ENCODE data around the gene SPATA18.

Gene SPATA18

GRCh38 chr4:52049266-52049665 is 1.8 kb upstream of the SPATA18 start:
- TF ChIP-seq, protein P1, sequence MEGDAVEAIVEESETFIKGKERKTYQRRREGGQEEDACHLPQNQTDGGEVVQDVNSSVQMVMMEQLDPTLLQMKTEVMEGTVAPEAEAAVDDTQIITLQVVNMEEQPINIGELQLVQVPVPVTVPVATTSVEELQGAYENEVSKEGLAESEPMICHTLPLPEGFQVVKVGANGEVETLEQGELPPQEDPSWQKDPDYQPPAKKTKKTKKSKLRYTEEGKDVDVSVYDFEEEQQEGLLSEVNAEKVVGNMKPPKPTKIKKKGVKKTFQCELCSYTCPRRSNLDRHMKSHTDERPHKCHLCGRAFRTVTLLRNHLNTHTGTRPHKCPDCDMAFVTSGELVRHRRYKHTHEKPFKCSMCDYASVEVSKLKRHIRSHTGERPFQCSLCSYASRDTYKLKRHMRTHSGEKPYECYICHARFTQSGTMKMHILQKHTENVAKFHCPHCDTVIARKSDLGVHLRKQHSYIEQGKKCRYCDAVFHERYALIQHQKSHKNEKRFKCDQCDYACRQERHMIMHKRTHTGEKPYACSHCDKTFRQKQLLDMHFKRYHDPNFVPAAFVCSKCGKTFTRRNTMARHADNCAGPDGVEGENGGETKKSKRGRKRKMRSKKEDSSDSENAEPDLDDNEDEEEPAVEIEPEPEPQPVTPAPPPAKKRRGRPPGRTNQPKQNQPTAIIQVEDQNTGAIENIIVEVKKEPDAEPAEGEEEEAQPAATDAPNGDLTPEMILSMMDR (IDR thresholded peaks at IDR 0.05; ENCODE audit: low read depth, low read length): no peak
- no peak overlapping the region for H3K4me3 ChIP-seq (replicated peaks in 1 of 2; ENCODE audit: low read depth in 2 of 2, low read length in 2 of 2)
- no peak for DNase-seq (ENCODE audit: low read depth in 2 of 2)

- H3K4me3 ChIP-seq (replicated peaks in 1 of 2; ENCODE audit: low read depth in 2 of 2, low read length in 2 of 2): peak overlapping the region; percentile 58 to 72
- TF ChIP-seq, protein P1 (IDR thresholded peaks at IDR 0.05; ENCODE audit: low read depth, low read length): no peak
- peak; percentile 88 for DNase-seq (ENCODE audit: low read depth in 2 of 2)
Measured at GRCh38 chr4:52051615-52052474, 741 bp downstream of the SPATA18 start.

DNA sequence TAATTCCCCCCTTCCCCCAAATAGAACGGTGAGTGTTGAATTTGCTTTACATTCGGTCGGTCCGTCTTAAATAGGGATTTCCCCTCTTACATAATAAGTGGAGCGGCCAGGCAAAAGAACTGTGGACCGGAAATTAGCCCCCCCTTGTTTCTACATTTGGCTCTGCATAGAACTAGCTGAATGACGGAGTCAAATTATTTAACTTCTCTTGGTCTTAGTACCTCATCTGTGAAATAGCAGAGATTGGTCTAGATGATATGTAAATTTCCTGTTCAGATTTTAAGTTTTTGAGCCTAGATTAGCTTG is 1.3 kb downstream of the SPATA18 start:
- peak overlapping the region; percentile 58 to 72 for H3K4me3 ChIP-seq (replicated peaks in 1 of 2; ENCODE audit: low read depth in 2 of 2, low read length in 2 of 2)
- peak; percentile 33 to 78 for DNase-seq (ENCODE audit: low read depth in 2 of 2)
- TF ChIP-seq, protein P1 (IDR thresholded peaks at IDR 0.05; ENCODE audit: low read depth, low read length): no peak

GRCh38 chr4:52054254-52054653 is 3.1 kb downstream of the SPATA18 start:
- DNase-seq (ENCODE audit: low read depth in 2 of 2): no peak
- H3K4me3 ChIP-seq (replicated peaks in 1 of 2; ENCODE audit: low read depth in 2 of 2, low read length in 2 of 2): no peak overlapping the region
- TF ChIP-seq, protein P1 (IDR thresholded peaks at IDR 0.05; ENCODE audit: low read depth, low read length): no peak

DNA sequence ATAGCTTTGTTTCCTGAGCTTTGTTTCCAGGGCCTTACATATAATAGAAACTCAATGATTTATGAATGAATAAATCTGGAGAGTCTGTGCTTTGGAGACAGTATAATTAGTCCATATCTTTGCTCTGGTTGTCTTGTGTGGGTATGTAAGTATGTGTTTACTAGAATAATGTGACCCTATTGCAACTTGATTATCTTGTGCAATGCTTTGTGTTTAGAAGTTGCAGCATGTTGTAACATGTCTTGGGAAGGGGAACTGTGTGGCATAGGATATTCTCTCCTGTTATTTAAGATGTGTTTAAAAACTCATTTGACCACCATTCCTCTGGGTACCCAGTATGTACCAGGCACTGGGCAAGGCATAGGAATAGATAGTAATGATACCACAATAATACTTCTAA is 6.1 kb downstream of the SPATA18 start:
- TF ChIP-seq, protein P1 (IDR thresholded peaks at IDR 0.05; ENCODE audit: low read depth, low read length): no peak
- no peak overlapping the region for H3K4me3 ChIP-seq (replicated peaks in 1 of 2; ENCODE audit: low read depth in 2 of 2, low read length in 2 of 2)
- DNase-seq (ENCODE audit: low read depth in 2 of 2): peak in 1 of 2 donors; percentile 6

DNA sequence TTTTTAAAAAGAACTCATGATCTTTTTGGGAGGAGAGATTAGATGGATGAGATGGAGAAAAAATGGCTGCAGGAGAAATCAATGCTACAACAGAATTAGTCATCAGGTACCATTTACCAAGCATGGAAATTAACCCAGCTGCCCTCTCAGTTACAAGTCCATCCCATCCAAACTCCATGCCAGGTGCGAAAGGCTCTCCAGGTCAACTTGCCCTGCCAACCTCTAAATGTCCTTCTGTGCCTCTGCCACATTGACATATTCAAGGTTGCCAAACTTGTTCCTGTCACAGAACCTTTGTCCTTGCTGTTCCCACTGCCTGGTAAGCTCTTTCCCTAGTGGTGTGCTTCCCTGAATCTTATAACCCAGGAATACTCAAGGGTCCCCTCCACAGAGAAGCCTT is 7.2 kb downstream of the SPATA18 start:
- no peak overlapping the region for H3K4me3 ChIP-seq (replicated peaks in 1 of 2; ENCODE audit: low read depth in 2 of 2, low read length in 2 of 2)
- TF ChIP-seq, protein P1 (IDR thresholded peaks at IDR 0.05; ENCODE audit: low read depth, low read length): no peak
- no peak for DNase-seq (ENCODE audit: low read depth in 2 of 2)

All from cardiac fibroblast (primary cell).